HCT116 (cell line): ENCODE data around the gene BBC3.

ENCODE experiments used
- EGR1 ChIP-seq: IDR thresholded peaks from 2 replicates; pipeline ENCODE4 v1.6.1; 2012; ENCODE audit warnings: low read depth
- EZH2phosphoT487 ChIP-seq: fragments of 200-600 bp; IDR thresholded peaks from 2 replicates; pipeline ENCODE4 v1.6.1; 2018; ENCODE audit warnings: antibody characterized with exemption, borderline replicate concordance
- JUND ChIP-seq: IDR thresholded peaks from 2 replicates; pipeline ENCODE4 v1.6.1; 2012
- POLR2A ChIP-seq: IDR thresholded peaks from 2 replicates; pipeline ENCODE4 v1.7.0; 2011; ENCODE audit warnings: borderline replicate concordance; ENCODE audit not compliant: insufficient read depth, insufficient read length; ENCODE audit errors: extremely low read depth
- SIN3A ChIP-seq: IDR thresholded peaks from 2 replicates; pipeline ENCODE4 v1.6.1; 2012; ENCODE audit warnings: low read depth
- TF ChIP-seq, protein P1 (sequence below), 3 experiments: fragments of 200-600 bp in 1 of 3; sonication (generic) in 1 of 3; IDR thresholded peaks in 2 of 3; conservative IDR thresholded peaks in 1 of 3; 2 replicates each; pipeline ENCODE4 v1.5.1; 2012 to 2017; ENCODE audit warnings: low read depth in 2 of 3, low read length in 2 of 3, antibody characterized with exemption in 1 of 3, borderline replicate concordance in 1 of 3, control low read depth in 1 of 3, mild to moderate bottlenecking in 1 of 3, mixed read lengths in 1 of 3, mixed run types in 1 of 3, moderate library complexity in 1 of 3; ENCODE audit not compliant: insufficient read depth in 1 of 3
- TF ChIP-seq, protein P2 (sequence below): IDR thresholded peaks from 2 replicates; pipeline ENCODE4 v1.6.1; 2012
- TF ChIP-seq, protein P3 (sequence below): IDR thresholded peaks from 2 replicates; pipeline ENCODE4 v1.6.1; 2012
- TF ChIP-seq, protein P4 (sequence below): IDR thresholded peaks from 2 replicates; pipeline ENCODE4 v1.6.1; 2012; ENCODE audit warnings: low read depth

GRCh38 chr19:47183601-47184000, 47.4 kb downstream of the BBC3 start:
- TF ChIP-seq JUND, result no peak
- TF ChIP-seq, protein P1, sequence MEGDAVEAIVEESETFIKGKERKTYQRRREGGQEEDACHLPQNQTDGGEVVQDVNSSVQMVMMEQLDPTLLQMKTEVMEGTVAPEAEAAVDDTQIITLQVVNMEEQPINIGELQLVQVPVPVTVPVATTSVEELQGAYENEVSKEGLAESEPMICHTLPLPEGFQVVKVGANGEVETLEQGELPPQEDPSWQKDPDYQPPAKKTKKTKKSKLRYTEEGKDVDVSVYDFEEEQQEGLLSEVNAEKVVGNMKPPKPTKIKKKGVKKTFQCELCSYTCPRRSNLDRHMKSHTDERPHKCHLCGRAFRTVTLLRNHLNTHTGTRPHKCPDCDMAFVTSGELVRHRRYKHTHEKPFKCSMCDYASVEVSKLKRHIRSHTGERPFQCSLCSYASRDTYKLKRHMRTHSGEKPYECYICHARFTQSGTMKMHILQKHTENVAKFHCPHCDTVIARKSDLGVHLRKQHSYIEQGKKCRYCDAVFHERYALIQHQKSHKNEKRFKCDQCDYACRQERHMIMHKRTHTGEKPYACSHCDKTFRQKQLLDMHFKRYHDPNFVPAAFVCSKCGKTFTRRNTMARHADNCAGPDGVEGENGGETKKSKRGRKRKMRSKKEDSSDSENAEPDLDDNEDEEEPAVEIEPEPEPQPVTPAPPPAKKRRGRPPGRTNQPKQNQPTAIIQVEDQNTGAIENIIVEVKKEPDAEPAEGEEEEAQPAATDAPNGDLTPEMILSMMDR (IDR thresholded peaks at IDR 0.05 in 2 of 3, conservative IDR thresholded peaks at IDR 0.05 in 1 of 3; ENCODE audit: borderline replicate concordance in 1 of 3, insufficient read depth in 1 of 3, low read depth in 2 of 3, low read length in 2 of 3), result no peak
- TF ChIP-seq, protein P2, sequence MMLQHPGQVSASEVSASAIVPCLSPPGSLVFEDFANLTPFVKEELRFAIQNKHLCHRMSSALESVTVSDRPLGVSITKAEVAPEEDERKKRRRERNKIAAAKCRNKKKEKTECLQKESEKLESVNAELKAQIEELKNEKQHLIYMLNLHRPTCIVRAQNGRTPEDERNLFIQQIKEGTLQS, result no peak
- TF ChIP-seq, protein P3, sequence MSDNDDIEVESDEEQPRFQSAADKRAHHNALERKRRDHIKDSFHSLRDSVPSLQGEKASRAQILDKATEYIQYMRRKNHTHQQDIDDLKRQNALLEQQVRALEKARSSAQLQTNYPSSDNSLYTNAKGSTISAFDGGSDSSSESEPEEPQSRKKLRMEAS, result no peak
- TF ChIP-seq EGR1, result no peak
- TF ChIP-seq EZH2phosphoT487, result no peak
- no peak for TF ChIP-seq POLR2A
- TF ChIP-seq, protein P4, sequence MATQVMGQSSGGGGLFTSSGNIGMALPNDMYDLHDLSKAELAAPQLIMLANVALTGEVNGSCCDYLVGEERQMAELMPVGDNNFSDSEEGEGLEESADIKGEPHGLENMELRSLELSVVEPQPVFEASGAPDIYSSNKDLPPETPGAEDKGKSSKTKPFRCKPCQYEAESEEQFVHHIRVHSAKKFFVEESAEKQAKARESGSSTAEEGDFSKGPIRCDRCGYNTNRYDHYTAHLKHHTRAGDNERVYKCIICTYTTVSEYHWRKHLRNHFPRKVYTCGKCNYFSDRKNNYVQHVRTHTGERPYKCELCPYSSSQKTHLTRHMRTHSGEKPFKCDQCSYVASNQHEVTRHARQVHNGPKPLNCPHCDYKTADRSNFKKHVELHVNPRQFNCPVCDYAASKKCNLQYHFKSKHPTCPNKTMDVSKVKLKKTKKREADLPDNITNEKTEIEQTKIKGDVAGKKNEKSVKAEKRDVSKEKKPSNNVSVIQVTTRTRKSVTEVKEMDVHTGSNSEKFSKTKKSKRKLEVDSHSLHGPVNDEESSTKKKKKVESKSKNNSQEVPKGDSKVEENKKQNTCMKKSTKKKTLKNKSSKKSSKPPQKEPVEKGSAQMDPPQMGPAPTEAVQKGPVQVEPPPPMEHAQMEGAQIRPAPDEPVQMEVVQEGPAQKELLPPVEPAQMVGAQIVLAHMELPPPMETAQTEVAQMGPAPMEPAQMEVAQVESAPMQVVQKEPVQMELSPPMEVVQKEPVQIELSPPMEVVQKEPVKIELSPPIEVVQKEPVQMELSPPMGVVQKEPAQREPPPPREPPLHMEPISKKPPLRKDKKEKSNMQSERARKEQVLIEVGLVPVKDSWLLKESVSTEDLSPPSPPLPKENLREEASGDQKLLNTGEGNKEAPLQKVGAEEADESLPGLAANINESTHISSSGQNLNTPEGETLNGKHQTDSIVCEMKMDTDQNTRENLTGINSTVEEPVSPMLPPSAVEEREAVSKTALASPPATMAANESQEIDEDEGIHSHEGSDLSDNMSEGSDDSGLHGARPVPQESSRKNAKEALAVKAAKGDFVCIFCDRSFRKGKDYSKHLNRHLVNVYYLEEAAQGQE, result no peak
- no peak for TF ChIP-seq SIN3A
